Endothelial cell of umbilical vein (primary cell): Measurements from ENCODE around the gene ATP1B3. TPM values are rescaled to one million over a fixed set of nuclear protein-coding genes. Genes with fewer than 3 reads are reported as not detected.

Source experiments
- BruUV-seq: library from RNA; stranded (reverse); fragments of 400-500 nt; replicated peaks from 2 replicates; lab custom pipeline; 2021; lab: Mats Ljungman, UMichigan
- CTCF ChIA-PET: fragments of 300-600, 350-600 bp; sonication (Branson Sonifier 250); formaldehyde crosslinking; loops from one replicate; lab custom pipeline; 2021; ENCODE audit warnings: antibody characterized with exemption, inconsistent platforms; lab: Charles Lee
- POLR2A ChIA-PET: fragments of 300-600, 350-600 bp; sonication (Branson Sonifier 250); formaldehyde crosslinking; loops from one replicate; lab custom pipeline; 2021; ENCODE audit warnings: antibody characterized with exemption, inconsistent platforms; lab: Charles Lee
- DNase-seq: peaks from one replicate; pipeline ENCODE4 v3.0.0-alpha.2; 2011; ENCODE audit warnings: low read depth, low spot score
- FAIRE-seq: peaks from 2 replicates; lab custom pipeline; 2011; peaks lifted over from hg19 to GRCh38; lab: Jason Lieb, UNC
- H2AFZ ChIP-seq: 2 replicates; pipeline ENCODE4 v1.6.0; 2012; ENCODE audit warnings: low read depth, low read length, control low read depth, inconsistent platforms
- H3K27ac ChIP-seq: 2 replicates; pipeline ENCODE4 v1.5.1; 2011; ENCODE audit warnings: low read depth, mild to moderate bottlenecking, control low read depth, low read length, moderate library complexity; ENCODE audit not compliant: insufficient read depth
- H3K27me3 ChIP-seq, 2 experiments: 2 replicates each; pipeline versions ENCODE4 v1.6.0 to v1.6.1; 2011; ENCODE audit warnings: low read length in 2 of 2, mixed read lengths in 1 of 2; ENCODE audit not compliant: control insufficient read depth in 2 of 2, insufficient read depth in 2 of 2
- H3K36me3 ChIP-seq, 2 experiments: 2 replicates in 1 of 2; 3 replicates in 1 of 2; pipeline ENCODE4 v1.5.1; 2011; ENCODE audit warnings: low read length in 2 of 2, mild to moderate bottlenecking in 1 of 2, moderate library complexity in 1 of 2; ENCODE audit not compliant: control insufficient read depth in 2 of 2, insufficient read depth in 2 of 2; ENCODE audit errors: extremely low read depth in 1 of 2
- H3K4me1 ChIP-seq: 3 replicates; pipeline ENCODE4 v1.5.1; 2011; ENCODE audit warnings: mild to moderate bottlenecking, low read length; ENCODE audit not compliant: control insufficient read depth, insufficient read depth; ENCODE audit errors: extremely low read depth
- H3K4me2 ChIP-seq: 2 replicates; pipeline ENCODE4 v1.6.1; 2011; ENCODE audit warnings: low read length, control low read depth, mixed read lengths; ENCODE audit not compliant: insufficient read depth
- H3K4me3 ChIP-seq, 3 experiments: fragments of 200-600 bp in 1 of 3; sonication (generic), shearing (Covaris generic) in 1 of 3; replicated peaks in 1 of 3; 2 replicates each; pipeline ENCODE4 v1.5.1; 2011 to 2016; ENCODE audit warnings: control low read depth in 3 of 3, low read length in 3 of 3, mild to moderate bottlenecking in 2 of 3, inconsistent platforms in 1 of 3, low read depth in 1 of 3, moderate library complexity in 1 of 3; ENCODE audit not compliant: insufficient read depth in 1 of 3
- H3K79me2 ChIP-seq: 2 replicates; pipeline ENCODE4 v1.6.0; 2012; ENCODE audit warnings: low read length, inconsistent platforms; ENCODE audit not compliant: control insufficient read depth, insufficient read depth
- H3K9ac ChIP-seq: replicated peaks from 2 replicates; pipeline ENCODE3; 2011; ENCODE audit warnings: low read length, control low read depth; ENCODE audit not compliant: insufficient read depth; ENCODE audit errors: extremely low read depth
- H3K9me1 ChIP-seq: replicated peaks from 3 replicates; pipeline ENCODE4 v1.6.0; 2011; ENCODE audit warnings: mild to moderate bottlenecking, low read length; ENCODE audit not compliant: control insufficient read depth, insufficient read depth; ENCODE audit errors: extremely low read depth
- H3K9me3 ChIP-seq: replicated peaks from 2 replicates; pipeline ENCODE4 v1.5.1; 2012; ENCODE audit warnings: low read length, inconsistent platforms; ENCODE audit not compliant: control insufficient read depth, insufficient read depth
- H4K20me1 ChIP-seq: replicated peaks from 2 replicates; pipeline ENCODE3; 2011; ENCODE audit warnings: mild to moderate bottlenecking, low read length; ENCODE audit not compliant: control insufficient read depth, insufficient read depth; ENCODE audit errors: extremely low read depth
- EZH2 ChIP-seq: IDR thresholded peaks from 2 replicates; pipeline ENCODE4 v1.6.1; 2012; ENCODE audit warnings: borderline replicate concordance, low read depth, mild to moderate bottlenecking, moderate library complexity, low read length, inconsistent platforms; ENCODE audit not compliant: severe bottlenecking
- FOS ChIP-seq: IDR thresholded peaks from 2 replicates; pipeline ENCODE4 v1.6.1; 2011; ENCODE audit warnings: mild to moderate bottlenecking, low read length, moderate library complexity, borderline replicate concordance; ENCODE audit not compliant: insufficient read depth
- GATA2 ChIP-seq: IDR thresholded peaks from 2 replicates; pipeline ENCODE4 v1.7.0; 2011; ENCODE audit warnings: low read depth, mild to moderate bottlenecking, moderate library complexity, mixed read lengths, low read length; ENCODE audit not compliant: insufficient read length, insufficient read depth
- JUN ChIP-seq: IDR thresholded peaks from 2 replicates; pipeline ENCODE4 v1.6.1; 2011; ENCODE audit warnings: borderline replicate concordance, low read depth; ENCODE audit not compliant: insufficient read length, insufficient read depth
- MAX ChIP-seq: IDR thresholded peaks from 2 replicates; pipeline ENCODE4 v1.6.1; 2011; ENCODE audit not compliant: insufficient read depth, insufficient read length
- MYC ChIP-seq: IDR thresholded peaks from one replicate; pipeline ENCODE4 v1.6.1; 2011; ENCODE audit warnings: mild to moderate bottlenecking, low read depth, low read length
- POLR2A ChIP-seq: IDR thresholded peaks from 2 replicates; pipeline ENCODE4 v1.6.1; 2012; ENCODE audit warnings: low read depth, mild to moderate bottlenecking, control low read depth, low read length
- POLR2AphosphoS5 ChIP-seq: IDR thresholded peaks from 2 replicates; pipeline ENCODE4 v1.6.1; 2012; ENCODE audit warnings: low read depth, mild to moderate bottlenecking, control low read depth, low read length, moderate library complexity; ENCODE audit not compliant: insufficient read depth
- dilution Hi-C: fragments of 300-500 bp; cut with MboI; formaldehyde crosslinking; loops from one replicate; pipeline ENCODE4 v1.15.0; 2019; ENCODE audit warnings: low sequenced_read_pairs; ENCODE audit not compliant: extremely low pct_ligation_motif_present
- intact Hi-C: fragments of 100-400 bp; cut with micrococcal nuclease; formaldehyde crosslinking; loops from one replicate; pipeline ENCODE4 v1.10.0; 2022
- polyA plus RNA-seq, 4 experiments: library from polyadenylated mRNA; depleted of rRNA in 3 of 4; stranded (reverse) in 3 of 4; unstranded in 1 of 4; fragments of >200 nt; gene quantifications; 2 replicates each; pipeline versions ENCODE4 v1.2.1 to v1.2.3, GENCODE V29; 2011 to 2012; ENCODE audit warnings: missing spikeins in 1 of 4
- total RNA-seq: library from RNA; stranded (reverse); gene quantifications from 2 replicates; pipeline ENCODE4 v1.2.3, GENCODE V29; 2021
- TF ChIP-seq, protein P1 (sequence below), 2 donors: IDR thresholded peaks; 1 replicate in 1 of 2; 2 replicates in 1 of 2; pipeline ENCODE4 v1.5.1; 2011; ENCODE audit warnings: low read length in 2 of 2, mild to moderate bottlenecking in 2 of 2, moderate library complexity in 2 of 2, control low read depth in 1 of 2, inconsistent platforms in 1 of 2, low read depth in 1 of 2; ENCODE audit not compliant: insufficient read depth in 1 of 2; ENCODE audit errors: extremely low read depth in 1 of 2

Gene ATP1B3
- total and polyA plus RNA-seq, 2 donors (not counting 3 experiments of a cell fraction or from before 2014, with no cell fraction given): 227 to 279 TPM

- TF ChIP-seq POLR2A (no peak), MAX (no peak), GATA2 (no peak), EZH2 (no peak), JUN (no peak), POLR2AphosphoS5 (no peak), FOS (no peak), MYC (no peak)
- TF ChIP-seq, protein P1, sequence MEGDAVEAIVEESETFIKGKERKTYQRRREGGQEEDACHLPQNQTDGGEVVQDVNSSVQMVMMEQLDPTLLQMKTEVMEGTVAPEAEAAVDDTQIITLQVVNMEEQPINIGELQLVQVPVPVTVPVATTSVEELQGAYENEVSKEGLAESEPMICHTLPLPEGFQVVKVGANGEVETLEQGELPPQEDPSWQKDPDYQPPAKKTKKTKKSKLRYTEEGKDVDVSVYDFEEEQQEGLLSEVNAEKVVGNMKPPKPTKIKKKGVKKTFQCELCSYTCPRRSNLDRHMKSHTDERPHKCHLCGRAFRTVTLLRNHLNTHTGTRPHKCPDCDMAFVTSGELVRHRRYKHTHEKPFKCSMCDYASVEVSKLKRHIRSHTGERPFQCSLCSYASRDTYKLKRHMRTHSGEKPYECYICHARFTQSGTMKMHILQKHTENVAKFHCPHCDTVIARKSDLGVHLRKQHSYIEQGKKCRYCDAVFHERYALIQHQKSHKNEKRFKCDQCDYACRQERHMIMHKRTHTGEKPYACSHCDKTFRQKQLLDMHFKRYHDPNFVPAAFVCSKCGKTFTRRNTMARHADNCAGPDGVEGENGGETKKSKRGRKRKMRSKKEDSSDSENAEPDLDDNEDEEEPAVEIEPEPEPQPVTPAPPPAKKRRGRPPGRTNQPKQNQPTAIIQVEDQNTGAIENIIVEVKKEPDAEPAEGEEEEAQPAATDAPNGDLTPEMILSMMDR (IDR thresholded peaks at IDR 0.05; ENCODE audit: extremely low read depth in 1 of 2, insufficient read depth in 1 of 2, low read depth in 1 of 2, low read length in 2 of 2): no peak
- H3K9ac ChIP-seq: no peak overlapping the region
- H2AFZ ChIP-seq: no peak overlapping the region
- no peak for FAIRE-seq
- no peaks in the 10 kb centered on the region for H3K9me1 ChIP-seq
- H3K4me3 ChIP-seq: no peak overlapping the region
- no peak overlapping the region for H3K4me2 ChIP-seq
- ChIA-PET CTCF (no interaction called here), POLR2A (no interaction called here)
- no peak overlapping the region for H3K27ac ChIP-seq
- no peak for DNase-seq
- BruUV-seq: no TSS peak
- intact Hi-C loops: no loop called here
- H3K4me1 ChIP-seq: no peaks in the 10 kb centered on the region
- H3K27me3 ChIP-seq: peaks cover 13 to 22% of the 10 kb centered on the region in 2 experiments
- no peaks in the 10 kb centered on the region for H3K36me3 ChIP-seq
- H3K9me3 ChIP-seq: no peaks in the 10 kb centered on the region
- dilution Hi-C loops: no loop called here
- no peaks in the 10 kb centered on the region for H3K79me2 ChIP-seq
- H4K20me1 ChIP-seq: peaks cover 2% of the 10 kb centered on the region
These were observed 57.2 kb downstream of the ATP1B3 start for GRCh38 chr3:141933421-141934300.
